GM12872 (cell line): Measurements from ENCODE around the gene THOC5.

Experiments used
- TF ChIP-seq, protein P1 (sequence below): IDR thresholded peaks from 3 replicates; pipeline ENCODE4 v1.5.1; 2011; ENCODE audit warnings: low read depth, mild to moderate bottlenecking, low read length, moderate library complexity; ENCODE audit not compliant: insufficient read depth

THOC5 gene

DNA sequence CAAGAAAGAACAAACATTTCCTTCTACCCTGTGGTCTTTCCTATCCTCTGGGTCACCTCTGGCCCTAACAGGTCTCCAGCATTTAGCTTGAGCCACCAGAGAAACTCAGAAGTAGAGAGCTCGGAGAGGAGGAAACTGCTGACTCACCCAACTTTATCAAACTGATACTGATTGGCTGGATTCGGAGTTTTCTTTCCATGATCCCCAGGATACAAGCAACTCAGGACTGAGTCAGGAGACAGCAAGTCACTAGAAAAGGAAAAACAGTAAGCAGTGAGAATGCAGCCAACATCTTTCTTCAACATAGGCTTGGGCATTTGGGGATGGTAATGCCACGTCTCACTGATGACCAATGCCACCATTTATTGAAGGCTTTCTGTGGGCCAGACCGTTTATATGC lies 32.7 kb downstream of the THOC5 start:
- TF ChIP-seq, protein P1, sequence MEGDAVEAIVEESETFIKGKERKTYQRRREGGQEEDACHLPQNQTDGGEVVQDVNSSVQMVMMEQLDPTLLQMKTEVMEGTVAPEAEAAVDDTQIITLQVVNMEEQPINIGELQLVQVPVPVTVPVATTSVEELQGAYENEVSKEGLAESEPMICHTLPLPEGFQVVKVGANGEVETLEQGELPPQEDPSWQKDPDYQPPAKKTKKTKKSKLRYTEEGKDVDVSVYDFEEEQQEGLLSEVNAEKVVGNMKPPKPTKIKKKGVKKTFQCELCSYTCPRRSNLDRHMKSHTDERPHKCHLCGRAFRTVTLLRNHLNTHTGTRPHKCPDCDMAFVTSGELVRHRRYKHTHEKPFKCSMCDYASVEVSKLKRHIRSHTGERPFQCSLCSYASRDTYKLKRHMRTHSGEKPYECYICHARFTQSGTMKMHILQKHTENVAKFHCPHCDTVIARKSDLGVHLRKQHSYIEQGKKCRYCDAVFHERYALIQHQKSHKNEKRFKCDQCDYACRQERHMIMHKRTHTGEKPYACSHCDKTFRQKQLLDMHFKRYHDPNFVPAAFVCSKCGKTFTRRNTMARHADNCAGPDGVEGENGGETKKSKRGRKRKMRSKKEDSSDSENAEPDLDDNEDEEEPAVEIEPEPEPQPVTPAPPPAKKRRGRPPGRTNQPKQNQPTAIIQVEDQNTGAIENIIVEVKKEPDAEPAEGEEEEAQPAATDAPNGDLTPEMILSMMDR = no peak

DNA sequence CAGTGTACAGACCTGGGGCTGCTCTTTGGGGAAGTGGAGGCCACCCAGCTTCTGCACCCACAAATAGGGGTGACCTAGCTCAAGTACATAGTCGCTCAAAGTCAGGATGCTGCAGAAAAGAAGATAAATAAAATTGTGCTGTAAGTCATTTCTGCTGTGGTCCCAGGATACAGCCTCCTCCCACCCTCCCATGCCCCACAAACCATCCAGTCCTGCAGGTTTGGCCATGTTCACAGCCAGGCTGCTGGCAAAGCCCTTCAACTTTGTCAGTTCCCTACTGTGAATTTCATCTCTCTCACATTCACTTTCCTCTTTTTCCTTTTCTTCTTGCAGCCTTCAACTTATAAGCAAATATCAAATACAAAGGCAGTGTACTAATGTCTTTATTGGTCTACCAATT lies 33.6 kb downstream of the THOC5 start:
- TF ChIP-seq, protein P1 = no peak

DNA sequence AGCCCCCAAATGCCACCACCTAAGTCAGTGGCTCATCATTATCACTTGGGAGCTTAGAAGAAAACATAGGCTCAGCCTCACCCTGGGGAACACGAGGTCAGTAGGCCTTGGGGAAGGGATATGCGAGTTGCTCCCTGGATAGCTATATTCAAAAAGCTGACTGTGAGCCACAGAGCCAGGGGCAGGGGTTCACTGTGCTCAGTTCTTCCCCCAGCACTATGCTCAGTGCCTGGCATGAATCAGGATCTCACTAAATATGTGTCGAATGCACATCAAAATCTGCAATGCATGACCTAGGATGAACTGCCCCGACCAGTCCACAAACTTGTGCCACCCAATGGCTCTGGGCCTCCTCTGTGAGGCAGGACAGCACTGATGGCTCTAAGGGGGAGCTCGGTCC lies 35.1 kb downstream of the THOC5 start:
- TF ChIP-seq, protein P1 = no peak

DNA sequence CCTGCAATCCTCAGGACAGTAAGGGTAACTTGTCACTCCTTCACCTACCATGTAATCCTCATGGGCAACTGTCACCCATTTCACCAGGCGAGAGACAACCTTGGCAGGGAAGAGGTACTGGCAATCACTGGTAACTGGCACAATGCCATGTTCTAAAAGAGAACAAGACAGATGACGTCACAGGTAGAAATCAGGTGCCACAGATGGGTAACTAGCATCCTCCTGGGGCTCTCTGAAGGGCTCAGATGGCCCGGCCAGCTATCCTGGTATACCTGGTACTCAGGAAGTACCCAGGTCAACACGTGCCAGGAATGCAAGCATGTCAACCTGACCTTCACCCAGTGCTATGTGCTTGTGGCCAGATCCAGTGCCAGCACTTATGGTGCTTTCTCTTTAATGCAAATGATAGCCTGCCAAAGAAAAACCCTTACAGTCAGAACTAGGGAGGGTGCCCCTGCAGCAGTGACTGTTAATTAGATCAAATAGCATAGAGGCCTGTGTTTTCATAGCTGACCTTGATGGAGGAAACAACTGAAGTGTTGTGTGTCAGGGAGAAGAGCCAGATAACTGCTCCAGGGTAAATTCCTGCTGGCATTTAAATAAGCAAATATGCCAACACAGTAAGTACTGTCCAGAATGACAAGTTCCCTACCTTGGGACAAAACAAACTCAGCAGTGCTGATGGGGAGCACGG lies 36.2 kb downstream of the THOC5 start:
- TF ChIP-seq, protein P1 = no peak

DNA sequence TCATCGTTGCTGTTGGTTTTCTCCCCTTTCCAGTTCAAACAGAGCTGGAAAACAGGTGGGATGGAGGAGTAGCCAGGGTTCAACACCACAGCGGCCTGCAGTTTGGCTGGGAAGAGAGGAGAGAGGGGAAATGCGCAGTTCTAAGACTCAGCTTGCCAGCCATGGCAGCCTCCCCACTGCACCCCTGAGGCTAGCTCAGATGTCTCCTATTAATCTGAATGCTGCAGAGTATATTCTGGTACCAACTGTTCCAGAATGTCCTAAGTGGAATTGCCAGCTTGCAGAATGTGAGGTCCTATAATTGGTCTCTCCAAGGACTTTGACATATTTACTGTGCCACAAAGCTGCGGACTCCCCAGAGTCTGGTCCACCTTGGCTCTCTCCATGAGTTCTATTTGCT lies 41.5 kb downstream of the THOC5 start:
- TF ChIP-seq, protein P1 = no peak

DNA sequence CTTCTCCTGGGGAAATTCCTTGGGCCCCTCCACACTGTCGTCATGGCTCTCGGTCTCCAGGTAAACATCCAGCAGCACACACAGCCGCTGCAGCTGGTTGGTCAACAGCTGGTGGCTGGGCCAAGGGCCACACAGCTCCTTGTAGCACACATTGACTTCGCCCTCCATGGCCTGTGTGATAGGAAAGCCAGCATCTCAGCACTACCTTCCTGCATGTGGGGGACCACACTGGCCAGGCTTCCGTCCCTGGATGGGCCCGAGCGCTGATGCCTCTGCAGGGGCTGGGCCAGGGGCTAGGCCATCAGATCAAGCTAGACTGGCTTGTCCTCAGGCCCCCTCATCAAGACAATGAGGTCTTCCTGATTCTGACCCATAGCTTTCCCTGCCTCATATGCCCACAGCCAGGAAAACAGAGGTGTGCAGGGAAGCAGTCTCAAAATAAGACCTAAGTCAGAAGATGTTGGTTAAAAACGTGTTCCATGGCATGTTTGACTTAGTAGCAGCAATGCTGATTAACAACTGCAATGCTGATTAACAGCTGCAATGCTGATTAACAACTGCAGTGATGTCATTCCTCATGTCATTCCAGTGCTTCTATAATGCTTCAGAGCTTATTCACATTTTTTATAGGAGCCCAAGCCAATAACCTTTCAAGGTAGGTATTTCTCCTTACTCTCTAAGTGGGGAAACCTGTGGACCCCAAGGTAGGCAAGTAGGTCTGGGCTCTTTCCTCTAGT lies 42.3 kb downstream of the THOC5 start:
- TF ChIP-seq, protein P1 = no peak

DNA sequence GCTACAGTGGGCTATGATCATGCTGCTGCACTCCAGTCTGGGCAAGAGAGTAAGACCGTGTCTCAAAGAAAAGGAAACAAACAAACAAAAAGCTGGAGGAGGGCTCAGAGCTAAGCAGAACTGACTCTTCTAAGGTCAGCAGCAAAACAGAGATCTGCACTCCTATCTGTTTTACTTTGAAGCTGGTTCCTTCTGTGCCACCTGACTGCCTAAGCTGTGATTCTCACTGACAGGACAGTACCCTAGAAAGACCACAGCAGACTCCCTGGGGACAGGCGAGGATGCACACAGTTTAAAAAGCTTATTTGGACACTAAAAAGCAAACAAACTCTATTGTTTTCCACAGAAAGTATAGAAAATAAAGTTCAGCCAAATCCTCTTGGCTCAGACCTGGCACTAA lies 43.0 kb downstream of the THOC5 start:
- TF ChIP-seq, protein P1 = no peak
